Measurements from ENCODE around the gene SMIM41. TPM values are rescaled to one million over a fixed set of nuclear protein-coding genes. Genes with fewer than 3 reads are reported as not detected.
A peak's percentile ranks its signal among the peaks of the same experiment; 100 is the strongest.

The SMIM41 gene
- total RNA-seq, 4 donors from 2014 or later: 0.64 to 1.5 (median 0.80) TPM; not detected in 1

- Histone ChIP-seq H3K9me3 (no peaks in the 10 kb centered on the region), H3K4me3 (no peak overlapping the region), H3K27me3 (peaks cover 4% of the 10 kb centered on the region), H3K36me3 (no peaks in the 10 kb centered on the region), H3K27ac (no peak overlapping the region), H3K4me1 (peaks cover 9 to 28% (median 21%) of the 10 kb centered on the region in 4 donors)
- in situ Hi-C loops (cut with MboI; ENCODE audit: low pct_ligation_motif_present in 1 of 4, low pct_unique_long_range_greater_than_20kb in 1 of 4, low sequenced_read_pairs in 3 of 4): loop anchor here (10.0 kb wide), 3 partner anchors 720 to 820 kb away; no protein-coding TSS in a partner anchor
- DNase-seq: no peak
- intact Hi-C loops (cut with DNase I; ENCODE audit: low total_unique reads): loop anchor here (5.0 to 10.0 kb wide), 3 partner anchors 120 to 727 kb away; partner anchors contain the start of gene KRT86
- WGBS, 2 donors (ENCODE audit: low coverage in 1 of 2): 38% methylated on average over 8 of the region's 8 CpGs; no CpG with 5 or more reads in 1 of the 2 donors
- no peak for TF ChIP-seq EP300 (IDR thresholded peaks at IDR 0.05; ENCODE audit: low read depth)
- TF ChIP-seq POLR2AphosphoS5 (IDR thresholded peaks at IDR 0.05): peak in 1 of 3 donors; percentile 18
These were observed 75.8 kb downstream of the SMIM41 start for GRCh38 chr12:52155048-52155868.

- intact Hi-C loops (cut with DNase I; ENCODE audit: low total_unique reads): loop anchor here (5.0 to 10.0 kb wide), 3 partner anchors 118 to 726 kb away; partner anchors contain the start of gene KRT86
- Histone ChIP-seq H3K4me1 (peaks cover 9 to 25% (median 19%) of the 10 kb centered on the region in 4 donors), H3K36me3 (no peaks in the 10 kb centered on the region), H3K27ac (no peak overlapping the region), H3K27me3 (peaks cover 4% of the 10 kb centered on the region), H3K9me3 (no peaks in the 10 kb centered on the region), H3K4me3 (no peak overlapping the region)
- DNase-seq: no peak
- WGBS, 2 donors (ENCODE audit: low coverage in 1 of 2): 70 to 80% methylated on average over 2 to 4 of the region's 4 CpGs
- TF ChIP-seq POLR2AphosphoS5 (IDR thresholded peaks at IDR 0.05) (no peak), EP300 (IDR thresholded peaks at IDR 0.05; ENCODE audit: low read depth) (no peak), POLR2A (IDR thresholded peaks at IDR 0.05) (no peak), CTCF (IDR thresholded peaks at IDR 0.05) (no peak)
- in situ Hi-C loops (cut with MboI; ENCODE audit: low pct_ligation_motif_present in 1 of 4, low pct_unique_long_range_greater_than_20kb in 1 of 4, low sequenced_read_pairs in 3 of 4): loop anchor here (10.0 kb wide), 3 partner anchors 718 to 818 kb away; no protein-coding TSS in a partner anchor
These were observed 76.8 kb downstream of the SMIM41 start for GRCh38 chr12:52156311-52156710.

GRCh38 chr12:52156757-52157565, 77.5 kb downstream of the SMIM41 start:
- 45% methylated on average over 15 of the region's 15 CpGs; no CpG with 5 or more reads in 1 of the 2 donors for WGBS, 2 donors (ENCODE audit: low coverage in 1 of 2)
- H3K36me3 ChIP-seq: no peaks in the 10 kb centered on the region
- in situ Hi-C loops (cut with MboI; ENCODE audit: low pct_ligation_motif_present in 1 of 4, low pct_unique_long_range_greater_than_20kb in 1 of 4, low sequenced_read_pairs in 3 of 4) (loop anchor here (10.0 kb wide), 3 partner anchors 718 to 818 kb away; no protein-coding TSS in a partner anchor), intact Hi-C loops (cut with DNase I; ENCODE audit: low total_unique reads) (loop anchor here (5.0 to 10.0 kb wide), 3 partner anchors 118 to 725 kb away; partner anchors contain the start of gene KRT86)
- DNase-seq: peak; percentile 83
- H3K4me3 ChIP-seq: no peak overlapping the region
- TF ChIP-seq CTCF (IDR thresholded peaks at IDR 0.05): peak; percentile 91 to 95 (median 93)
- no peak for TF ChIP-seq POLR2AphosphoS5 (IDR thresholded peaks at IDR 0.05)
- H3K27me3 ChIP-seq: peaks cover 4% of the 10 kb centered on the region
- peaks cover 6 to 19% (median 13%) of the 10 kb centered on the region in 4 donors for H3K4me1 ChIP-seq
- no peak overlapping the region for H3K27ac ChIP-seq
- no peaks in the 10 kb centered on the region for H3K9me3 ChIP-seq

GRCh38 chr12:52157566-52158150, 78.2 kb downstream of the SMIM41 start:
- WGBS, 2 donors (ENCODE audit: low coverage in 1 of 2): 83 to 84% methylated on average over 4 to 5 of the region's 5 CpGs
- Histone ChIP-seq H3K36me3 (no peaks in the 10 kb centered on the region), H3K27ac (no peak overlapping the region), H3K4me1 (peaks cover 0 to 12% (median 6%) of the 10 kb centered on the region in 4 donors), H3K27me3 (no peaks in the 10 kb centered on the region), H3K4me3 (no peak overlapping the region), H3K9me3 (no peaks in the 10 kb centered on the region)
- DNase-seq: no peak
- no peak for TF ChIP-seq POLR2AphosphoS5 (IDR thresholded peaks at IDR 0.05)
- no peak for TF ChIP-seq EP300 (IDR thresholded peaks at IDR 0.05; ENCODE audit: low read depth)
- TF ChIP-seq CTCF (IDR thresholded peaks at IDR 0.05): no peak
- no peak for TF ChIP-seq POLR2A (IDR thresholded peaks at IDR 0.05)
- in situ Hi-C loops (cut with MboI; ENCODE audit: low pct_ligation_motif_present in 1 of 4, low pct_unique_long_range_greater_than_20kb in 1 of 4, low sequenced_read_pairs in 3 of 4): loop anchor here (10.0 kb wide), 3 partner anchors 717 to 817 kb away; no protein-coding TSS in a partner anchor
- intact Hi-C loops (cut with DNase I; ENCODE audit: low total_unique reads): loop anchor here (5.0 to 10.0 kb wide), 3 partner anchors 117 to 725 kb away; partner anchors contain the start of gene KRT86
